Raji (cell line): Measurements from ENCODE around the gene SORBS2.

Experiments
- POLR2A ChIP-seq: IDR thresholded peaks from 2 replicates; pipeline ENCODE4 v1.6.1; 2011; ENCODE audit warnings: low read depth, low read length, control low read depth; ENCODE audit not compliant: insufficient read depth

SORBS2 gene

DNA sequence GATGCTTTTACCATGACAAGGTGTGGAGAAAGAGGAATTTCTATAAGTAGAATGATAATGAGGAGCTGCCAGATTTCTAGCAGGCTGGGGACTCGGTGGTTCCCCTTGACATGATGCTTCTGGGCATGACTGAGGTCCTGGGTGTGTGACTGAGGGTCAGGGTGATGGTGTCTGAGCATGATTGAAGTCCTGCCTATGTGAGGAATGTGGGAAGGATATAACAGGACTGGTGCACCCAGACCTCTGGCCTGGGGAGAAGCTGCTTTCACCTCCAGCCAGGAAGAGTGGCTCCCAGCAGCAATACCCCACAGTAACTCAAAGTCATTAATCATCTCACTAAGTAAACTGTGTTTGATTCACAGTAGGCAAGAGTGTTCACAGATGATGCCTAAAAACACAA lies 17.4 kb downstream of the SORBS2 start:
- TF ChIP-seq POLR2A, result no peak

DNA sequence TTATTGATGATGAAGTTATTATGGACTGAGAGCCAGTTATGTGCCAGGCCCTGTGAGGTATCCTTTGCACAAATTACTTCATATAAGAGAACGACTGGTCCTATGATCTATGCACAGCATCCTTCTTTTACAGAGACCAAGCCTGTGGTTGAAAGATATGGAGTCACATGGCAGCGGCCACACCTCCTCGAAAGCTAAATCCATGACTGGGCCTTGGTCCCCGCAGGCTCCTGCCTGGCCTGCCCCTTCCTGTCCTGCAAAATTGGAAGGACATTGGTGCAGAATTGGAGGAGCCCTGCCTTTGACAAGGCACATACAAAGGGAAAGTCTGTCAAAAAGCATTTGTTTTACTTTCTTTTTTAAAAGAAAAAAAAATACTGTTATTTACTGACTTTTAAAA lies 18.3 kb downstream of the SORBS2 start:
- TF ChIP-seq POLR2A, result no peak

- TF ChIP-seq POLR2A, result no peak
These were observed 18.9 kb downstream of the SORBS2 start for GRCh38 chr4:185793116-185793485.

GRCh38 chr4:185792384-185793115 lies 19.4 kb downstream of the SORBS2 start:
- TF ChIP-seq POLR2A, result no peak

DNA sequence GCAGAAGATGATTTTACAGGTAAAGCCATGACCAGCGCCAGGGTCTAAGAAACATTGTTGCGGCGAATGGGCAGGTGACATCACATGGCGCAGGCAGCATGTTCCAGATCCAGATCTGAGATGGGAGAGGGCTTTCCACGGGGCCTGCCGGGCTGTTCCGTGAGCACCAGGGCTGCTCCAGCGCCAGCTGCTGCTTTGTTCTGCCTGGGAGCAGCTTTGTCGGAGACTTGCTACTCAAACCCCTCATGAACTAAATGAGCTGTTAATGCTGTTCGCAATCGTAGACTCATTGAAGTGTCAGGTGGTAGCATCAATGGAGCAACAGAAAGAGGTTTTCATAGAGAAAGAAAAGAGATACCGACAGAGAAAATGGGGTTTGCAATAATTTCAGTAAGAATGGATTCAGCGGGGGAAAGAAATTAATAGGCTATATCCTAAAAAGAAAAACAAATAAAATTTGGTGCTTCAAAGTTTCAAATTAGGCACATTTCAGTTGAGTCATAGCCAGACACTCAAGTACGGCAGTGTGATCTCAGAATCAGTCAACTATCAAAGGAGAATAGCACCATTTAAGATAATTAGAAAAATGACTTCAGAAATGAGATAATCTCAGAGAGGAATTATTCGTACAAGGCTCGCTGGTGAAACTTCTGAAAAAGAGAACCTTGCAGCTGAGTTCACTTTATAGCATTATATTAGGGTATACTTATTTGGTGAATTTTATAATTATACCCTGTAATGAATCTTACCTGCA lies 23.9 kb downstream of the SORBS2 start:
- TF ChIP-seq POLR2A, result no peak

DNA sequence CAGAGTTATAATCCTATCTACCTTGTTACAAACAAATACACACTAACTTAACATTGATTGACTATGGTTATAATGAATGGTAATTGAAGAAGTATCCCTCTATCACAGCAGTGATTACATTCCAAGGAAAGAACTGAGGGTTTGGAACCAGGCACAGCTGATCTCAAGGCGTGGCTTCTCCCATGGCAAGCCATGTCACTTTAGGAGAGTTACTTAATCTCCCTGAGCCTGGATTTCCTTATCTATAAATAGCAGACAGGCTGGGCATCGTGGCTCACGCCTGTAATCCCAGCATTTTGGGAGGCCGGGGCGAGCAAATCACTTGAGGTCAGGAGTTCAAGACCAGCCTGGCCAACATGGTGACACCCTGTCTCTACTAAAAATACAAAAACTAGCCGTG lies 25.6 kb downstream of the SORBS2 start:
- TF ChIP-seq POLR2A, result no peak

- no peak for TF ChIP-seq POLR2A
These were observed 28.4 kb downstream of the SORBS2 start for GRCh38 chr4:185783574-185783973.

DNA sequence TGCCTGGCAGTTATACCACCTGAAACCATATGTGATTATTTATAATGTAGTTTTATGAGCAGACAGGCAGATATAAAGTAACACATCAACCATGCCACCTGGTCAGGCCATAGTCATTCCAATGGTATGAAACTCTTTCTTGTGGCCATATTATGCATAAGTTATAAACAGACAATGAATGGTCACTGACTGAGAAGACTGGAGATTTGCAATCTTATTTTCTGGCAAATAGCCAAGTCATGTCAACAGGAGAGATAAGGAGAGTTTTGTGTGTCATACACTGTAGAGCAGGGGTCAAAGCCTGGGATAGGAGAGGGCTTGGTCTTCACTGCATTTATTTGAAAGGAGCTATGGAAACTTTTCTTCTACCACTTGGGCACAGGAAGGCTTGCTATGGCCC lies 29.5 kb downstream of the SORBS2 start:
- no peak for TF ChIP-seq POLR2A

DNA sequence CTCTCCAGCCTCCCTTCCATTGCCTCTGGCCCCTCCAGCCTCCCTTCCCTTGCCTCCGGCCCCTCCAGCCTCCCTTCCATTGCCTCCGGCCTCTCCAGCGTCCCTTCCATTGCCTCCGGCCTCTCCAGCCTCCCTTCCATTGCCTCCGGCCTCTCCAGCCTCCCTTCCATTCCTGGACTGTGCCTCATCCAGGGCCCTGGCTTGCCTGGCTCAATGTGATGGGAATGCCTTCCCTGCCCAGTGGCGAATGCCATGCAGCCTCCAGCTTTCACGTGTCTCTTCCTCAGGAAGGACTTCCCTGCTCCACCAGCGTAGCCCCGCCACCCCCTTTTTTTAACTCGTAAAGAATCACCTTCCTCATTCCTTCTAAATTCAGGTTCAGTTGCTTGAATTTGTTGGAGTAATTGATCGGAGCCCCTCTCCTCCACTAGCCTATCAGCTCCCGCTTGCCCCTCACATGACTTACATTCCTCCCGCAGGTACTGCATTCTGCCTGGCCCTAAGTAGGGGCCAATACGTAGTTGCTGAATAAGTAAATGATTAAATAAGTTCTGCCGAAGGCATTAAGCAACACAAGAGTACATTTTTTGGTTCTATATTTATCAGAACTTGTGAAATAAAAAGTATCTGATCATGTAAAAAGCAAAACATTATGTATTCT lies 30.3 kb downstream of the SORBS2 start:
- no peak for TF ChIP-seq POLR2A

DNA sequence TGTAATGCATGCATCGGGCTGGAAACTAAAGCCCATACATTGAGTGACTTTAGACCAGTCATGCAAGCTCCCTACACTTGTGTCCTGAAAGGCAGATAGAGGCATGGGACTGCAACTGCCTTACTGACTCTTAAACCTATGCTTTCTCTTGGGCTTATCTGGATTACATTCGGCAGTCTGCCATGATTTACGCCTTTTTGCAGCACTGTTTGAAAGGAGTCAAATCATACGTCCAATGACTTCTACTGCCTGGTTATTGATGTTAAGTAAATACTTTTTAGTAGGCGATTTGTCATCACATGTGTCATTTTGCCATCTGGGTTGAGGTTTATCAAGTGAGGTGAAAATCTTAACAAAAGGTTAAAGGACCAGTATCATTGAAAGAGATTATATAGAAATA lies 31.5 kb downstream of the SORBS2 start:
- TF ChIP-seq POLR2A, result no peak

DNA sequence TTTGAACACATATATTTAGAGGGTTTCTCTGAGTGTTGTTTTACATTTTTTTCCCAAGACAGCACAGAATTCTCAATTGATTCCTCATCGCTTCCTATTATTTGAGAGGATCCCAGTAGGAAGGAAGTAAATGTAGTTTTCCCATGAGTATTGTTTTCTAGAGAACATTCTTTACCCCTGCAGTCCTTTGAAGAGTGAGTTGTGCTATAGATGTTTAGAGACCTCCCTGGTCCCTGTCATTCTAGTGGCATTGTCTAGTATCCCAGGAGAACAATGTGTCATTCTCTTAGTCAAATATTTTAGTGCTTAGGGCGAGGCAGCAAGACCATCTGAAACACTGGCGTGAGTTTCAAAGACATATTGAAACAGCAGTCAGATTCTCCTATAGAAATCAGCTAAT lies 32.5 kb downstream of the SORBS2 start:
- no peak for TF ChIP-seq POLR2A

- no peak for TF ChIP-seq POLR2A
These were observed 33.7 kb downstream of the SORBS2 start for GRCh38 chr4:185778307-185778706.

DNA sequence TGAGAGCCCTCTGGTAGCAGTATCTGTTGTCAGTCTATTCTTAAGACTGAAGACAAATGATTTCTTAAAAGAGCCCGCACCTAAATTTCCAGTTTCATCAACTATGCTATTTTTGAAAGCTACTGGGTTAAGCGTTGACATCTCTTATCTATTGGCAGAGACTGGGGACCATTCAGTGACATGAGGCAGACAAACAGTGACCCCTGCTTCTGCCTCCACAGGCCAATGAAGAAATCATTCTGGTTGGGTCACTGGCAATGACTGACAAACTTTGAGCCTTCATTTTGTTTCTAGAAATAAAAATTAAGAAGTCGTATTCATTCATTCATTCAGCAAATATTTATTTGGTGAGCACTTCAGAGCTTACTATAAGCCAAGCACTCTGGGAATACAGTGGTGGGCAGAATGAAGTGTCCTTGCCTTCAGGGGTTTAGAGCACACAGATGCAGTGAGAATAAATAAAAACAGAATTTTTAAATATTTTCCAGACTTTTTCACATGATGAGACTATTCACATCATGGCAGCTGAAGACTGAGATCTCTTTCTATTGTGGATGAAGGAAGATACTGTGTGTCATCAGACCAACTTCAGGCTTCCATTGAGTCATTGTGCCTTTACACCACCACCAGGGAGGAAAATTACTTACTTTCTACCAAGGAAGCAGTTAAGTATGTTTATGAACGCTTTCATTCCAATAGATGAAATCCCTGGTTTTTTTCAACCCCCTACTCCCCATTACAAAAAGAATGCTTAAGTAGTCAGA lies 36.0 kb downstream of the SORBS2 start:
- no peak for TF ChIP-seq POLR2A

DNA sequence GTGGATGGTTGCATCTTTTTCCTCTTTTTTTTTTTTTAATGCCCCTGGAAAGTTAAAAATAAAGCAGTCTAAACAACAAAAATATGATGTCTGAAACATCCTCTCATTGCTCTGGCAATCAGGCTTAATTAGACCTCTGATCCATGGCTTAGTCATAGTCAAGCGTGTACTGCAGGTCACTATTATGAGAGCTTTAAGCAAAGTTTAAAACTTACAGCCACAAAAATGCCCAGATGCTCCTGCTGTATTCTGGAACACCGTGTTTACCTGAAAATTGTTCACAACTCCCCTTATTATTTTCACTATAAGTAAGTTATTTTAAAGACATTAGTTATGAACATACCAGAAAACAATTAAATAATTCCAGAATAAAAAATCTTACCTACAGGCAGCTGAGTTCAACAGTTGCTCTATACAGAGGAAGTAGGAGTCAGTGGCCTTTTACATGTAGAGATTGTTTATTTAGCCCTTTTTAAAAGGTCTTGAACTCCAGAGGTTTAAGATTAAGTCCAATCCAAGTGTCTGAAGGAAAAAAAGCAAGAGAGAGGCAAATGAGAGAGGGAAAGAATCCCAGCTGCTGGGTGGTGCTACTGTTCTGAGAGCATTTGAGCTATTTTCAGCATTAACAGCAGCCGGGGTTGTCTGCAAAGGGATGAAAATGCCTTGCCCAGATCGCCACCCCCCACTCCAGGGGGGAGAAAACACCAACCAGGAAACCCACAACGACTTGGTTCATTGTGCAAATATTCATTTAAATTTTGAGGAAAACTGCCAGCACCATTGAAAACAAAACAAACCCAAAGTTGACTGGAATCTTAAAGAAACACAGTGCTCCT lies 36.9 kb downstream of the SORBS2 start:
- no peak for TF ChIP-seq POLR2A

DNA sequence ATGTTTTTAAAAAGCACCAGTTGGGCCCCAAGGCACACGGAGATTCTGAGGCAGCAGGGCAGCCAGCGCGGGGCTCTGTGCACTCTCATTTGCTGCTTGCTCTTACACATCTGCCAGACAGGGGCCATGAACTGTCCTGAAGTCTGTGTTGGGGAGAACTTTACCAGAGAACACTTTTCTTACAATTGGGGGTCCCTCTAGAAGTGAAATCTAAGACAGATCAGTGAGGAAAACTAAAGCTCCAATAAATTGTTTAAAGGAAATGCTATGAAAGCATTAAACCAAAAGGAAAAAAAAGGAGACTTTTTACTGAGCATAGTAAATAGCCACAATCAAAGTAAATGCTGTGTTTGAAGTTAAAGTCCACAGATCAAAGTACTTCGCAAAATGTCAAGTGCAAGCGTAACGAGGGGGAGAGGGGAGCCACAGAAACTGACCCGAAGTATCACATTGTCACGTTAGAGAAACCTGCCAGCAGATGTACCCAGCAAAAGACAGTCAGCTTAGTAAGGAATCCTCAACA lies 37.8 kb downstream of the SORBS2 start:
- TF ChIP-seq POLR2A, result no peak

DNA sequence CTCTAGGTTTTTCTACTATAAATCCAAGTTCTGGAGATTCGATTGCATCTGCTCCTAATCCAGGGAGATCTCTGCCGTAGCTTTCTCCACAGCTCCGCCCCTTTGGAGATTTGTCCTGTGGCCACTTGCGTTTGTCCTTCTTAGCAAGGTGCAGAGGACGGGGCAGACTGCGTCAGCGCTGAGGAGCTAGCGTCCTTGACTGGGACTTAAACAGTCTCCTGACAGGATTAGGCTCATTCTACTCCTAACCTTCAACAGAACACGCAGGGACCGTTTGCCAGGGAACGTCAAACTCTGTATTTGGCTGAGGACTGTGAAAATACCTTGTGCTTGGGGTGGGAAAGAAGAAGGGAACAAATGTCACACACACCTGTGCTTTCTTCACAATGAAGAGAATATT lies 38.6 kb downstream of the SORBS2 start:
- no peak for TF ChIP-seq POLR2A
